GM15510 (cell line): ENCODE data around the gene ADCYAP1R1.

Experiments
- POLR2A ChIP-seq: IDR thresholded peaks from 3 replicates; pipeline ENCODE4 v1.6.1; 2011; ENCODE audit warnings: borderline replicate concordance; ENCODE audit not compliant: insufficient read length; ENCODE audit errors: extremely low read depth

ADCYAP1R1 gene

DNA sequence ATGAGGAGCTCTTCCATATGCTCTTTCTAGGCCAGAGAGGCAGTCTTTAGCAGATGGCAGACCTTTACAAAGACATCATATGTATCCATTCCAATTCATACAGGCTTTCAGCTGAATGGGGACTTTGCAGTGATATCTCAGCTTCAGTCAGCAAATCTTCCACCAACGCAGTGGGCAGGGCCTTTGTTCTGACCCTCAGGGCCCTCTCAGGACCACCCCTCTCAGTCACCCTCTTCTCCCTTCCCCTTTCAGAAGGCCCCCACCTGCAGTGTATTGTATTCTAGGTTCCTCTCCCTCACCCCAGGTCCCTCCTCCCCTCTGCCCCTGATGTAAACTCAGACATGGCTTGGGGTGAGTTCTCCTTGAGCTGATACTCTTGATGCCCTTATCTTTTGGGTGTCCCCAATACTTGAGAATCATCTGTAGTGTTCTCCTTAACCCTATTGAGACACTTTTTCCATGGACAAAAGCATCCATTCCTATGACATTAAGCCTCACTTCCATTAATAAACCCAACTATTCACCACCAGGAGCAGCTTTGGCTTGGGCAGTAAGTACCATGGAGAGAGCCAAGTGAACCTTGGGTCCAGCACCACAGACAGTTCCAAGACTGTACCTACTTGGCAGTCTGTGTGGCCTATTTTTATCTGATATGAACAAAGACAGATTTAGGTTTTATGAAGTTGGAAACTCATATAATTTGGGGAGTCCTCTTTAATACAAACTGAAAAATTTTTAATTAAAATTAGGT, 62.7 kb downstream of the ADCYAP1R1 start:
- TF ChIP-seq POLR2A: no peak

DNA sequence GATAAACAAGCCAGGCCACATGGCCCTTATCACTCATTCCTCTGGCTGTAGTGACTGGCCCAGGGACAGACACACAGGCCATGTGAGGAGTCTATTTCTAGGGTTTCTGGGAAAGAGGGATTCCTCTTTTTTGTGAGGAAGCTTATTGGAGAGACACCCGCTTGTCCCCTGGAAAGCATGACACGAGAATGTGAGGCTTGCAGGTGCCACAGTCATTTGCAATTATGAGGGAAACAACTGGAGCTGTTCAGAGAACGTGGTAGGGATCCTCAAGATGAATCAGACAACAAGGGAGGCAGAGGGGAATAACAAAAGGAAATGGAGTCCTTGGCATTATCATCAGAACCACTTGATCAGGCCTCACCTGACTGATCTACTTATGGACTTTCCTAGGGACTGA, 64.5 kb downstream of the ADCYAP1R1 start:
- TF ChIP-seq POLR2A: no peak

DNA sequence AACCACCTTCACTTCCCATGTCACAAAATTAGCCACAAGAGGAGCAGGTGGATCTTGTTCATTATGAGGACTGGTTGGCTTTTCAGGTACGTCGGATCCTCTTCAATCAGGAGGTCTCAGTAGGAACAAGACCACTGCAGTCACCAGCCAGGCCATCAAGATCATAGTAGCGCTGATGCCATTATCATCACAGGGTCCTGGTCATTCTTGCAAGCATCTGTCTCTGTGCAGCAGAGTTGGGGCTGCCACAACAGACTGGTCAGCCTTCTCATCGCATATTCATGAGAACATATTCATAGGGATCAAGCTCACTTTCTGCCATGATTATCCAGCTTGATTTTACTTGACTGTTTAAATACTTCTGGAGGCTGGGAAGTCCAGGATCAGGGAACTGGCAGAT, 67.1 kb downstream of the ADCYAP1R1 start:
- TF ChIP-seq POLR2A: no peak

DNA sequence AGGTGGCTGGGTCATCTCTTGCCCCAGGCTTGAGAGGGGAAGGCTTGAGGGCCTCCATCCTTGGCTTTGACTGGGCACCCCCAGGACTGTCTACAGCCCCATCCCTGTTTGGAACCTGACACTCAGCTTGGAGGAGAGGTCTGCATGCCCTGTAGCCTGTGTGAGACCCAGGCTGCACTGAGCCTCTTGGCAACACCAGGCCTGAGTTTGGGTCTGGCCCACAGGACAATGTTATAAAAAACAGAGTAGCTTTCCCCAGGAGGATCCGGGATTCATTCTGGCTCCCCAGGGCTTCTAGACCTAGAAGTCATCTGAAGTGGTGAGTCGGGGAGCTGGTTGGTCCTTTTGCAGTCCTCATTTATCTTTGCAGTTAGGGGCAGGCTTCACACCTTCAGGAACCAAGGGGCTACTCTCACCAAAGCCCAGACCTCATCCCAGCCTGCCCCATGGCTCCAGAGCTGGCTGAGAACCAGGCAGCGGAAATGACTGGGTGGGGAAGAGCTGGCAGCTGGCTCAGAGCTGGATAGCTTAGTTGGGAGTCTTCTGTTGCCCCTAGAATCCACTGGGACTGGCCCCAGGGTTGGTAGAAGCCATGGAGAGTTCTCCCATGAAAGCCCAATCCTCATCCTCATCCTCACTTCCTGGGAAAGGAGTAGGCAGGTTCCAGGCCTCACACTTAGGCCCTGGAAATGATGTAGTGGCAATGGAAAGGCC, 68.8 kb downstream of the ADCYAP1R1 start:
- TF ChIP-seq POLR2A: no peak

DNA sequence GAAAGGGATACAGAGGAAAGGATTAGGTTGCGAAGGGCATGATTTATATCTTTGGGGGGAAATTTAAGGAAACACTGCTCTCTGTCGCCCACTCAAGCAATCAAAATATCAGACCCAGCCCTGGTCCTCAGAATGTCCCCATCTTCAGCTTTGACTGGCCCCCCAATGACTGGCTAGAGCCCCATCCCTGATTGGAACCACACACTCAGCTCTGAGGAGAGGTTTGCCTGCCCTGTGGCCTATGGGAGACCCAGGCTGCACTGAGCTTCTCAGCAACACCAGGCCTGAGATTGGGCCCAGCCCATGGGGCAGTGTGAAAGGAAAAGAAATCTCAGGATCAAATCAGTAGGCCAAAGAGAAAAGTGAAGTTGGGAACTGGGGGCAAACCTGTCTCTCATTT, 69.5 kb downstream of the ADCYAP1R1 start:
- no peak for TF ChIP-seq POLR2A

DNA sequence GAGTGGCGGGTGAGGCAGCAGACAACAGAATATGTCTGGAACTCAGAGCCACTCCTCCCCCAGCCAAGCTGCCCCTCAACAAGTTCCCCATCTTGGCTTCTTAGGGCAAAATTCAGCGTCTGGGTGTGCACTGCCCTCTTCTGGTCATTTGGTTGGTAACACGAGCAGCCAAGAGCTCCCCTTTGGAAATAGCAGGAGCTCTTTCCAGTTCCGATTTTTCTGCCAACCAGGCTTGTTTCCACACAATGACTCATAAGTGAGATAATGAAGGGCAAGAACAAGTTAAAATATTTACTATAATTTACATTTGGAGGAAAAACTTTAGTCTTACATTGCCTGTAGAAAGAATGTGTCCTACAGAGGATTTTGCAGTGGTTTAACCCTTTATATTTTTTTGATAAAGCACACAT, 70.5 kb downstream of the ADCYAP1R1 start:
- no peak for TF ChIP-seq POLR2A

DNA sequence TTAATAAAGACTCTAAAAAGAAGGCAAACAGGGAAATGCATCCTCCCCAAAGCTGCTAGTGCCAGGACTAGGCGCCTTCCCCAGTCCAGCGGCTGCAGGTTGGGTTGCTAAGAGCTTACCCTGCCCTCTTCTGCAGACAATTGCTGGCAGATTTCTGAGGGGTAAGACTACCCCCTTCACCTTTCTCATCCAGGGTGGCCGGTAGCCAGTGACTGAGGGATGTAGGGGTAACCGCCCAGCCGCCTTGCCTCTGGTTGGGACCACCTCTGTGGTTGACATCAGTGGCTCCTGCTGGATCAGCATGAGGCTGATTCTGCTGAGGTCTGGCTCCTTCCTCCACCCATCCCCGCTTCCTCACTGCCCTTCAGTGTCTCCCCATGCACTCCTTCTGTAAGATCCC, 71.2 kb downstream of the ADCYAP1R1 start:
- no peak for TF ChIP-seq POLR2A

DNA sequence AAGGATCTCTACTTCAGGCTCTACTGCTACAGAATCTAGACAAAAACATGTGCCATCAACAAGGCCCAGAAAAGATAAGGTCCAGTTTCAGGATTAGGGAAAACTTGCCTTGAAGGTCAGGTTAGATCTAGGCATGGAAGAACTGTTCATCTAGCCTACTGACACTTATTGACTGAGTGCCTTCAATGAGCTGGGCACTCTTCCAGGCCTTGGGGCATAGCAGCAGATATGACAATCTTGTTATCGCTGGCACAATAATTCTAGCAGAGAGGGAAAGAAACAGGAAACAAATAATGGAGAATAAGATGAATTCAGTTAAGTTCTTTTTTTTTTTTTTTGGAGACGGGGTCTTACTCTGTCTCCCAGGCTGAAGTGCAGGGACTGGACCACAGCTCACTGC, 71.6 kb downstream of the ADCYAP1R1 start:
- TF ChIP-seq POLR2A: no peak

DNA sequence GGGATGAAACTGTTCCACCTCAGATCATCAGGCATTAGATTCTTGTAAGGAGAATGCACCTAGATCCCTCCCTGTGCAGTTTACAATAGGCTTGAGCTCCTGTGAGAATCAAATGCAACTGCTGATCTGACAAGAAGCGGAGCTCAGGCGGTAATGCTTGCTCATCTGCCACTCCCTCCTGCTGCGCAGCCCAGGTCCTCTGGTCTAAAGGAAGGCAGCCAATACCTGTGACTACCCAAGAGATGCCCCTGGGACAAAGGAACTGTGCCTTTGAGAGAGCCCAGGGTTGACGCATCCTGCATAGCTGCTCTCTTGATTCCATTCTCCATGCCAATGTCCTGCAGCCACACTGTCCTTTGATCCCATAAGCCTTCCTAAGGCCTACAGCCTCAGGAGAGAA, 73.1 kb downstream of the ADCYAP1R1 start:
- TF ChIP-seq POLR2A: no peak

DNA sequence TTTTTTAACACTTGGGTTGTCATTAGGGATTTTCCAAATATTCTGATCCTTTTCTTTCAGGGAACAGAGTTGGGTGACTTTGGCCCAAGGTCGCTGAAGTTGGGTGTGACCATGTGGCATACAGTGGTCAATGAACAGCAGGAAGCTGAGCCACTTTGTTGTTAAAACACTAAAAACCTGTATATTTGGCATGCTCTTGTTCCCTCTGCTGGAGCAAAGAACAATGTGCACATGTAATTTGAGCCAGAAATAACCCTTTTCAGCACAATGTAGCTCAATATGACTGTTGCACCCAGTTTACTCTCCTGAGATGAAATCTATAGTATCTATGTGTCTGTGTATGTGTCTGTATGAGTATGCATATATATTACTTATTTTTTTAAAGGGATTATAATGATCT, 74.9 kb downstream of the ADCYAP1R1 start:
- TF ChIP-seq POLR2A: no peak

DNA sequence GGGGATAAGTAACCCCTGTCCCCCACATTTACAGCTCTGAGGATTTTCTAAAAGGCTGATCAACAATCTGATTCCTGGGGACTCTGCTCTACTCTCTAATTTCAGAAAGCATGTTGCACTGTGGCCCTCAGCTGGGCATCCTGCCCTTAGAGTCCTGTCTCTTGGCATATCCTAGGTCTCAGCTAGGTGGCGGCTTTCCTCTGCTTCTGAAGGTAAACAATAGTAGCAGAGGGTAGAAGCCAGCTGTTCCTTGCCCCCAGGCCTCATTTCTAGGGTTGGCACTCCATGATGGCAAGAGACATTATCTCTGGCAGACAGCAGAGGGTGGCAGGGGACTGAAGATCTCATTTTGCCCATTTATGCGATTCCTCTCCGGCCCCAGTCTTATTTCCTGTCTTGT, 77.0 kb downstream of the ADCYAP1R1 start:
- no peak for TF ChIP-seq POLR2A

DNA sequence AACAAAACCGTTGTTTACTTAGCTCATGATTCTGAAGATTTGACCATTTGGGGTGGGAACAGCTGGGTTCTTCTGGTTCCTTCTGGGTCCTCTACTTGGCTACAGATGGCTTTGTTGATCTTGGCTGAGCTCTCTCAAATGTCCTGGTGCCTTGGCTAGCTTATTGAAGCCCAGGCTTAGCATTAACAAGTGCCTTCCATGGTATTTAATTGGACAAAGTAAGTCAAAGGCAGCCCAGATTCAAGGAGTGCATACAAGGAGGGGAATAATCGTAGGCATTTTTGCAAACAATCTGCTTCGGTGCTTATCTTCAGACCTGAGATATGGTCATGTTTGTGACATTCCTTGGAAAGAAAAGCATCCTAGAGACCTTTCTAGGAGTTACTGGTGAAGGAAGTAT, 81.4 kb downstream of the ADCYAP1R1 start:
- TF ChIP-seq POLR2A: no peak

DNA sequence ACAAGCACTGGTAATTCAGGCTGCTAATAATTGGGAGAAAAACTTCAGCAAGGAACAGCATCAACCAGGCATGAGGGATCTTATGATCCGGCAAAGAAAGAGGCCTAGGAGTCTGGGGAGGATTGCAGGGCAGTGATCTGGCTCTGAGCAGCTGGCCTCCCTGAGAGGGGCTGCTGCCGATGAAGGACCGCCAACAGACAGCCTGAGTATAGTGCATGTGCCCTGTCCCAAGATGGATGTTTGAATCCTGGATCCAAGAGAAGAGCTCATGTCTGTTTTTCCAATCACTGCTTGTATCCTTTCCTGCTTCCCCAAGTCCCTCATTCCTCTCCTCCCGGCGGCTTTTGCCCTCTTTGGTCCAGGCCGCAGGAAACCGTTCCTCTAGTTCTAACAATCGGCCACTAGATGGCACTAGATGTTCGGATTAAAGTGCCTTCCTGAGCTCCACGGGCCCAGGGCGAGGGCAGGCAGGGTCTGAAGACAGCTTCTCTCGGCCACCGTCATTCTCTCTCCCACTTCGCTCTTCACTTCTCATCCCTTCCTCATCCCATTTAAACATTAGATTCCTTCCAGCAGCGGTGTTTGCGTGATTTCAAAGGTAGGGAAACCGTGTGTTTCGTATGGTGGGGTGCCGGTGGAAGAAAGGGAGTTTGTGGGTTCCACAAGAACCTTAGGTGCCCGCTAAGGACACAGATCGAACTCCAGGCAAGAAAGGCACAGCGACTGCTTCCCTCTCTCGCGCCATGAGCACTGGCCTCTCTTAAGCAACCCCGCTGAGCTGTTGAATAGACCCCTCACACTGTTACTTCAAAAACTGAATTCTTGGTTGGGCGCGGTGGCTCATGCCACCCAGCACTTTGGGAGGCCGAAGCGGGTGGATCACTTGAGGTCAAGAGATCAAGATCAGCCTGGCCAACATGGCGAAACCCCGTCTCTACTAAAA, 82.4 kb downstream of the ADCYAP1R1 start:
- TF ChIP-seq POLR2A: no peak

DNA sequence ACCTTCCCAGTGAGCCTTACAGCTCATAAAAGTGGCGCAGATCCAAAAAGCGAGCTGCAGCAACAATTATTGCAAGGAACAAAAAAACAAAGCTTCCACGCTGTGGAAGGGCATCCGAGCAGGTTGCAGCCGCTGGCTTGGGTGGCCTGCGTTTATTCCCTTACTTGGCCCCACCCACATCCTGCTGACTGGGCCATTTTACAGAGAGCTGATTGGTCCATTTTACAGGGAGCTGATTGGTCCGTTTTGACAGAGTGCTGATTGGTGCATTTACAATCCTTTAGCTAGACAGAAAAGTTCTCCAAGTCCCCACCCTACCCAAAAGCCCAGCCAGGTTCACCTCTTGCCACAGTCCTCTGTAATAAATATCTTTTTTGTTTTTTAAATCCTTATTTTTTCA, 85.1 kb downstream of the ADCYAP1R1 start:
- TF ChIP-seq POLR2A: no peak

DNA sequence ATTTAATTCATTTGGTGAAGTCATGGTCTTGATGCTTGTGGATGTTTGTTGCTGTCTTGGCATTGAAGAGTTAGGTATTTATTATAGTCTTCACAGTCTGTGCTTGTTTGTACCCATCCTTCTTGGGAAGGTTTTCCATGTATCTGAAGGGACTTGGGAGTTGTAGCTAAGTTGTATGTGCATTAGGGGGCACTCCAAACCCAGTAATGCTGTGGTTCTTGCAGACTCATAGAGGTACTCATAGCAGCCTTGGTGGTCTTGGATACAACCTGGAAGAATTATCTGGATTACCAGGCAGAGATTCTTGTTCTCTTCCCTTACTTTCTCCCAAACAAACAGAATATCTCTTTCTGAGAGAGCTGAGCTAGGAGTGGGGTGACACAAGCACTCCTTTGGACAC, 93.2 kb downstream of the ADCYAP1R1 start:
- no peak for TF ChIP-seq POLR2A
